Measurements from ENCODE around the gene C6orf47. TPM values are rescaled to one million over a fixed set of nuclear protein-coding genes. Genes with fewer than 3 reads are reported as not detected.
A peak's percentile ranks its signal among the peaks of the same experiment; 100 is the strongest.

C6orf47 gene
- total and polyA plus RNA-seq, 4 donors, result 18.9 to 26.8 (median 24.0) TPM

DNA sequence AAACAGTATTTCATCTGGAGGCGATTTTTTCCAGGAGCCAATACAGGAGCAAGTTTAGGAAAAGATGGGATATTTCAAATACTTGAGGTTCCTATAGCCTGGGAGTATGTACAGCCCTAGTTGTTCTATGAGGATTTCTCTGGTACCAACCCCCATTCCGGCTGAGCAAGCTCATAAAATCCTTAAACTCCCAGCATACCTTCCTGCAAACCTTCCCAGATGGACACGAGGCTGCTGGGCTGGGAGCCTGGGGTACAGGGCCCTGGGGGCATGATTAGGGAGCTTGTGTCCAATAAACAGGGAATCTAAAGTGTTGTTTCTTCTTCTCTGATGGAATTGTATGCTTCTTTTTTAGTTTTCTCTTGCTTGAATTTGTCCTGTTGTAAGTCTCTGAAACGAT lies 38.6 kb downstream of the C6orf47 start:
- H3K4me1 ChIP-seq (ENCODE audit: control insufficient read depth in 5 of 5, insufficient read depth in 5 of 5, low read length in 5 of 5), result peaks cover 2 to 14% (median 3%) of the 10 kb centered on the region in 5 donors
- DNase-seq (no peak), ATAC-seq (ENCODE audit: insufficient read depth, low FRiP score) (no peak)
- no peaks in the 10 kb centered on the region for H3K9me3 ChIP-seq (ENCODE audit: control insufficient read depth in 4 of 4, insufficient read depth in 3 of 4, low read length in 3 of 4)
- H3K27ac ChIP-seq (ENCODE audit: low read depth in 1 of 2, low read length in 1 of 2), result peak overlapping the region in 1 of 2 donors; percentile 42
- TF ChIP-seq CTCF (IDR thresholded peaks at IDR 0.05; ENCODE audit: control extremely low read depth, extremely low read depth), result no peak
- peaks cover 27 to 40% (median 35%) of the 10 kb centered on the region in 4 donors for H3K36me3 ChIP-seq (ENCODE audit: control insufficient read depth in 4 of 4, insufficient read depth in 4 of 4, low read length in 4 of 4)
- peak overlapping the region in 1 of 2 donors; percentile 84 for H3K9ac ChIP-seq (ENCODE audit: insufficient read depth in 1 of 2, low read length in 2 of 2)
- WGBS, 2 donors, result 37 to 48% methylated on average over 4 of the region's 4 CpGs
- no peaks in the 10 kb centered on the region for H3K27me3 ChIP-seq (ENCODE audit: control insufficient read depth in 3 of 3, insufficient read depth in 3 of 3, low read length in 2 of 3)
- H3K4me3 ChIP-seq, result no peak overlapping the region

- DNase-seq, result no peak
- H3K9me3 ChIP-seq (ENCODE audit: control insufficient read depth in 4 of 4, insufficient read depth in 3 of 4, low read length in 3 of 4), result no peaks in the 10 kb centered on the region
- 13 to 22% methylated on average over 15 of the region's 15 CpGs for WGBS, 2 donors
- peaks cover 21 to 35% (median 30%) of the 10 kb centered on the region in 4 donors for H3K36me3 ChIP-seq (ENCODE audit: control insufficient read depth in 4 of 4, insufficient read depth in 4 of 4, low read length in 4 of 4)
- H3K4me1 ChIP-seq (ENCODE audit: control insufficient read depth in 5 of 5, insufficient read depth in 5 of 5, low read length in 5 of 5), result peaks cover 2 to 14% (median 3%) of the 10 kb centered on the region in 5 donors
- H3K4me3 ChIP-seq, result peak overlapping the region; percentile 62
- ATAC-seq (ENCODE audit: insufficient read depth, low FRiP score), result no peak
- H3K27ac ChIP-seq (ENCODE audit: low read depth in 1 of 2, low read length in 1 of 2), result peak overlapping the region; percentile 89 to 97
- H3K9ac ChIP-seq (ENCODE audit: insufficient read depth in 1 of 2, low read length in 2 of 2), result peak overlapping the region; percentile 84 to 94
- TF ChIP-seq CTCF (IDR thresholded peaks at IDR 0.05; ENCODE audit: control extremely low read depth, extremely low read depth), result no peak
- H3K27me3 ChIP-seq (ENCODE audit: control insufficient read depth in 3 of 3, insufficient read depth in 3 of 3, low read length in 2 of 3), result no peaks in the 10 kb centered on the region
These were observed 39.1 kb downstream of the C6orf47 start for GRCh38 chr6:31621320-31621939.

DNA sequence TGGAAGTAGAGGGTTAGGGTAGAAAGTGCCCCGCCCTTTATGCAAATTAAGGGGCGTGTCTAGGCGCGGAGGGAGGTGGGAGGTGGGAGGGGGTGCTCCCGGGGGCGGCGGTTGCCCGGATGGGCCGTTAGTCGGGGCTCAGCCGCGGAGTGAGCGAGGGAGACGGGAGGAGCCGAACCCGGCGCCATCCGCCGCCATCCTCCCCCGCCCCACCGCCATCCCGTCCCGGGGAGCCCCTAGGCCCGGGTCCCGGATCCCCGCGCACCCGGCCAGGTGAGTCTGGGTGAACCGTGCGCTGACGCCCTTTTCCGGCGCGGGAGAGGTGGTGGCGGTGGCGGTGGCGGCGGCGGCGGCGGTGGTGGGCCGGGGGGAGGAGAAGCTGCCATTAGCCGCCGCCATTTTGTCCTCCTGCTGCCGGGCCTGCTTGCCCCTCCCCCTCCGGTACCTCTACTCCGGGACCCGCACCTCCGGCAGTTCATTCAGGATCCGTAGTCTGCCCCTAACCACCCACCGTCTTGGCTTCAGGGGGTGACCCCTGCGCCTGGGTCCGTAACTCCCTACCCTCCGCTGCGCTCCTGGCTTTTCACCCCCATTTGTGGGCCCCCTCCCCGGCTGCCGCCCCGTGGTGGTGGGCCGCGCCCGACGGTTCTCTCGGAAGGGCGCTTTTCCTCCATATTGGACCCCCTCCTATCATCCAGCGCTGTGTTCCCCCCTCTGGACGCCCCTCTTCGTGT lies 39.8 kb downstream of the C6orf47 start, which contains the start of gene PRRC2A:
Gene PRRC2A, plus strand, starts transcription at position 130 of the 734 bp plus-strand sequence. CDS start 2,075 bp downstream, outside the sequence.
- H3K9ac ChIP-seq (ENCODE audit: insufficient read depth in 1 of 2, low read length in 2 of 2), result peak within 1 kb of the TSS; percentile 90 to 94
- DNase-seq (peak in 2 of 3 donors; percentile 79 to 83), ATAC-seq (ENCODE audit: insufficient read depth, low FRiP score) (peak; percentile 56)
- 0% methylated on average over 45 to 66 of the region's 67 CpGs for WGBS, 2 donors
- peak within 1 kb of the TSS; percentile 62 for H3K4me3 ChIP-seq
- H3K9me3 ChIP-seq (ENCODE audit: control insufficient read depth in 4 of 4, insufficient read depth in 3 of 4, low read length in 3 of 4), result no peaks in the 10 kb centered on the region
- TF ChIP-seq CTCF (IDR thresholded peaks at IDR 0.05; ENCODE audit: control extremely low read depth, extremely low read depth), result no peak
- peak within 1 kb of the TSS; percentile 97 to 100 for H3K27ac ChIP-seq (ENCODE audit: low read depth in 1 of 2, low read length in 1 of 2)
- H3K36me3 ChIP-seq (ENCODE audit: control insufficient read depth in 4 of 4, insufficient read depth in 4 of 4, low read length in 4 of 4), result peaks cover 16 to 30% (median 24%) of the 10 kb centered on the region in 4 donors
- H3K27me3 ChIP-seq (ENCODE audit: control insufficient read depth in 3 of 3, insufficient read depth in 3 of 3, low read length in 2 of 3), result no peaks in the 10 kb centered on the region
- peaks cover 2 to 14% (median 4%) of the 10 kb centered on the region in 5 donors for H3K4me1 ChIP-seq (ENCODE audit: control insufficient read depth in 5 of 5, insufficient read depth in 5 of 5, low read length in 5 of 5)
